Effector memory CD4-positive, alpha-beta T cell (primary cell): ENCODE data around the gene ZCCHC17.

Source experiments
- DNase-seq, 3 donors: peaks; one replicate each; pipeline ENCODE4 v3.0.0-alpha.2; 2020
- H3K27ac ChIP-seq: 2 replicates; pipeline ENCODE4 v1.7.0; 2013; ENCODE audit warnings: mild to moderate bottlenecking, low read length, moderate library complexity; ENCODE audit not compliant: insufficient read depth, poor library complexity, severe bottlenecking
- H3K27me3 ChIP-seq: replicated peaks from 2 replicates; pipeline ENCODE4 v1.7.0; 2013; ENCODE audit warnings: mild to moderate bottlenecking, low read length; ENCODE audit not compliant: insufficient read depth, control insufficient read depth, poor library complexity, severe bottlenecking
- H3K36me3 ChIP-seq: 2 replicates; pipeline ENCODE4 v1.7.0; 2013; ENCODE audit warnings: mild to moderate bottlenecking, low read length, moderate library complexity; ENCODE audit not compliant: control insufficient read depth, insufficient read depth
- H3K4me1 ChIP-seq: 2 replicates; pipeline ENCODE4 v1.7.0; 2013; ENCODE audit warnings: low read length, mild to moderate bottlenecking; ENCODE audit not compliant: control insufficient read depth, insufficient read depth, poor library complexity, severe bottlenecking
- H3K4me3 ChIP-seq: 2 replicates; pipeline ENCODE4 v1.7.0; 2013; ENCODE audit warnings: low read length, low read depth, mild to moderate bottlenecking; ENCODE audit not compliant: insufficient read depth, poor library complexity, severe bottlenecking
- H3K9me3 ChIP-seq: 2 replicates; pipeline ENCODE4 v1.7.0; 2013; ENCODE audit warnings: mild to moderate bottlenecking, low read length, moderate library complexity; ENCODE audit not compliant: control insufficient read depth

ZCCHC17 gene

DNA sequence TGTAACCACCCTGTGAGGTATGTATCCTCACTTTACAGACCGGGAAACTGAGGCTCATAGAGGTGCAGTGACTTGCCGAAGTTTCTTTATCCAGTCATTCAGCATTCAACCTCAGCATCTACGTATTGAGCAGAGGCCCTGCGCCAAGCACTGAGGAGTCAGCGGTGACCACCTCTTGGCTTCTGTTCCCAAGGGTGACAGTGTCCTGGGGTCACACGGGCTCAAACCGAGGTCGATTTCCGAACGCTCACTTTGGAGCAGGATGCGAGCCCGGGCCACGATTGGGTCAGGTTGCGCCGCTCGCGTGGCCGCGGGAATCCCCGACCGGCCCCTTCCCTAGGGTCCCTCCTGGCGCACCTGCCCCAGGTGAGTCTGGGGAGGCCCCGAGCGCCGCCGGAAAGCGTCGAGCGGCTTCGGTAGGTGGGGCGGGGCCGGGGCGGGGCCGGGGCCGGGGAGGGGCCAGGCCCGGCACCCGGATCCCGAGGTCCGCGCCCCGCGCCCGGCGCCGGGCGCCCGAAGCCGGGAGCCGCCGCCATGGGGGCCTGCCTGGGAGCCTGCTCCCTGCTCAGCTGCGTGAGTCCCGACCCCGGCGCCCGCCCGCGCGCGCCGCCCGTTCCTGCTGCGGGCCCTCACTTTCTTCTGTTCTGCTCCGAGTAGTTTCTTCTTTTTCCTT, 116.0 kb downstream of the ZCCHC17 start, which contains the start of gene SERINC2:
SERINC2 (plus strand) TSS at position 482 of the 673 bp plus-strand sequence; CDS start at position 535, 53 bp downstream.
- Histone ChIP-seq H3K9me3 (no peaks in the 10 kb centered on the region), H3K27me3 (peaks cover 17% of the 10 kb centered on the region), H3K4me1 (peaks cover 11% of the 10 kb centered on the region), H3K27ac (no peak within 1 kb of the TSS), H3K36me3 (no peaks in the 10 kb centered on the region), H3K4me3 (peak within 1 kb of the TSS; percentile 66)
- DNase-seq: no peak

DNA sequence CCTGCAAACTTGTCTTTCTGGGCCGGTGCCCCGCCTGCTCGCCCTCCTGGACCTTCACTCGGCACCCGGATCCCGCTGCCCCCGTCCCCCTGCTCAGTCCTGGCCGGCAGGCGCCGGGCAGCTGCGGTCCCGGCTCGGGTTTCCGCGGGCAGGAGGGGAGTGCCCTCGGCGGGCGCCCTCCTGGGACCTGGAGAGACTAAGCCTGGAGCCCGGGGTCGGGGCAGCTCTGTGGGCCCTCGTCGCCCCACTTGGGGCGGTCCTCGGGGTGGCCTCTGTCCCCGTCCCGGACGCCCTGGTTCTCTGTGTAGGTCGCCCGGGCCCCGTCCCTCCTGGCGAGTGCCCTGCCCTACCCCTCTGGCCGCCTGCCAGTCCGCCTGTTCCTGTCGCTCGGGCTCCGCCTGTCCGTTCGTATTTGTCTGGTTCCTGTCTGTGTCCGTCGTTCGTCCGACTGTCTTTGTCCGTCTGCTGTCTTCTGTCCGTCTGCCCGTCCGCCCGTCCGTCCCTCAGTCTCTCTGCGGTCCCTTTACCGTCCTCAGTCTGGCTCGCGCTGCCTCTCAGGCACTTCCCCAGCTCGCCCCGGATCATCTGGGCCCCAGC, 116.7 kb downstream of the ZCCHC17 start:
- no peak overlapping the region for H3K27ac ChIP-seq
- peaks cover 11% of the 10 kb centered on the region for H3K4me1 ChIP-seq
- DNase-seq: no peak

More for the DNA sequence above, 116.7 kb downstream of the ZCCHC17 start:
- Histone ChIP-seq H3K36me3 (no peaks in the 10 kb centered on the region), H3K4me3 (peak overlapping the region; percentile 66), H3K27me3 (peaks cover 17% of the 10 kb centered on the region), H3K9me3 (no peaks in the 10 kb centered on the region)
